ENCODE data around the gene INO80. TPM values are rescaled to one million over a fixed set of nuclear protein-coding genes. Genes with fewer than 3 reads are reported as not detected.
A peak's percentile ranks its signal among the peaks of the same experiment; 100 is the strongest.

The INO80 gene
- total RNA-seq, 2 donors from 2014 or later, result 27.2 to 64.4 TPM

DNA sequence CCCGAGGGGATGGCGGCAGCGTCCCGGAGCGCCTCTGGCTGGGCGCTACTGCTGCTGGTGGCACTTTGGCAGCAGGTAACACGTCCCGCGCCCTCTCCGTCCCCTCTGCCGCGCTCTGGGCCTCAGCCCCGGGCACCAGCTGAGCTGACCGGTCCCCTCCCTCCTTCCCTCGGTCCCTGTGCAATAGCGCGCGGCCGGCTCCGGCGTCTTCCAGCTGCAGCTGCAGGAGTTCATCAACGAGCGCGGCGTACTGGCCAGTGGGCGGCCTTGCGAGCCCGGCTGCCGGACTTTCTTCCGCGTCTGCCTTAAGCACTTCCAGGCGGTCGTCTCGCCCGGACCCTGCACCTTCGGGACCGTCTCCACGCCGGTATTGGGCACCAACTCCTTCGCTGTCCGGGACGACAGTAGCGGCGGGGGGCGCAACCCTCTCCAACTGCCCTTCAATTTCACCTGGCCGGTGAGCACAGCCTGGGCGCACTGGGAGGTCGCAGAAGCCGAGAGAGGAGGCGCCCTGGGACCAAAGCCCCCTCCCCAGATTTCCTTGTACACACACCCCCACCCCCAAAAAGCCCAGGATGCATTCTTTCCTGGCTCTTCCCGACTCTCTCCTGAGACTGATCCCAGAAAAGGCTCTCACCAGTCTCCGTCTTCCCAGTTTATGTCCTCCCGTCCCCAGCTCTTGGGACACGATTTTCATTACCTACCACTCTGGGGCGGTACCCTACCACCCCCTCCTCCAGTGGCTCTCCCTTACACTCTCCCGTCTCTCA is 186.2 kb downstream of the INO80 start:
- no peak overlapping the region for H3K27ac ChIP-seq
- DNase-seq (ENCODE audit: low spot score) (no peak), ATAC-seq (ENCODE audit: insufficient number of reproducible peaks, low FRiP score, low read depth) (no peak)
- peak overlapping the region; percentile 72 for H3K4me3 ChIP-seq
- TF ChIP-seq, protein P1, sequence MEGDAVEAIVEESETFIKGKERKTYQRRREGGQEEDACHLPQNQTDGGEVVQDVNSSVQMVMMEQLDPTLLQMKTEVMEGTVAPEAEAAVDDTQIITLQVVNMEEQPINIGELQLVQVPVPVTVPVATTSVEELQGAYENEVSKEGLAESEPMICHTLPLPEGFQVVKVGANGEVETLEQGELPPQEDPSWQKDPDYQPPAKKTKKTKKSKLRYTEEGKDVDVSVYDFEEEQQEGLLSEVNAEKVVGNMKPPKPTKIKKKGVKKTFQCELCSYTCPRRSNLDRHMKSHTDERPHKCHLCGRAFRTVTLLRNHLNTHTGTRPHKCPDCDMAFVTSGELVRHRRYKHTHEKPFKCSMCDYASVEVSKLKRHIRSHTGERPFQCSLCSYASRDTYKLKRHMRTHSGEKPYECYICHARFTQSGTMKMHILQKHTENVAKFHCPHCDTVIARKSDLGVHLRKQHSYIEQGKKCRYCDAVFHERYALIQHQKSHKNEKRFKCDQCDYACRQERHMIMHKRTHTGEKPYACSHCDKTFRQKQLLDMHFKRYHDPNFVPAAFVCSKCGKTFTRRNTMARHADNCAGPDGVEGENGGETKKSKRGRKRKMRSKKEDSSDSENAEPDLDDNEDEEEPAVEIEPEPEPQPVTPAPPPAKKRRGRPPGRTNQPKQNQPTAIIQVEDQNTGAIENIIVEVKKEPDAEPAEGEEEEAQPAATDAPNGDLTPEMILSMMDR (IDR thresholded peaks at IDR 0.05), result no peak
- peaks cover 42 to 59% of the 10 kb centered on the region in 2 donors for H3K4me1 ChIP-seq (ENCODE audit: control insufficient read depth in 1 of 2, low read depth in 2 of 2)
- no peaks in the 10 kb centered on the region for H3K9me3 ChIP-seq
- no peaks in the 10 kb centered on the region for H3K36me3 ChIP-seq
- peaks cover 13% of the 10 kb centered on the region for H3K27me3 ChIP-seq (replicated peaks; ENCODE audit: insufficient read depth)

Other genes starting within 250 kb of the INO80 start
- not detected for gene RHOV, start 242.0 kb downstream of the INO80 start, total RNA-seq
- 10 to 100 TPM; 26.0 to 37.9 TPM for gene VPS18, start 221.8 kb downstream of the INO80 start, total RNA-seq
- 10 to 100 TPM in 1 of 2 donors, 1 to 10 TPM in 1; 6.2 to 13.0 TPM for gene DLL4, start 186.9 kb downstream of the INO80 start, total RNA-seq
- gene CHAC1, start 162.8 kb downstream of the INO80 start, total RNA-seq, result 1 to 10 TPM; 3.9 to 7.3 TPM
- not detected for gene EXD1, start 114.5 kb upstream of the INO80 start, total RNA-seq
- gene CHP1, start 115.0 kb upstream of the INO80 start, total RNA-seq, result 100 to 1,000 TPM in 1 of 2 donors, 10 to 100 TPM in 1; 65.3 to 115 TPM
- gene OIP5, start 216.3 kb upstream of the INO80 start, total RNA-seq, result not detected
- 1 to 10 TPM; 1.4 to 5.7 TPM for gene NUSAP1, start 216.6 kb upstream of the INO80 start, total RNA-seq